Neural progenitor cell (in vitro differentiated cells): ENCODE results near the gene PCNX3. TPM values are rescaled to one million over a fixed set of nuclear protein-coding genes. Genes with fewer than 3 reads are reported as not detected.
A peak's percentile ranks its signal among the peaks of the same experiment; 100 is the strongest.
"Not testable (repeated sequence)": the region's sequence is repeated elsewhere in the genome, so short reads cannot be mapped to it uniquely, and the experiment has no call there.

Source experiments
- DNase-seq: peaks from one replicate; pipeline ENCODE4 v3.0.0-alpha.2; 2016; ENCODE audit warnings: low spot score
- H2AFZ ChIP-seq: fragments of 200-600 bp; sonication (generic); replicated peaks from 2 replicates; pipeline ENCODE4 v1.6.1; 2016; ENCODE audit warnings: antibody characterized with exemption
- H3F3A ChIP-seq: fragments of 200-600 bp; sonication (generic); 2 replicates; pipeline ENCODE4 v1.6.1; 2016; ENCODE audit warnings: antibody characterized with exemption, low read depth
- H3K27ac ChIP-seq: fragments of 200-600 bp; sonication (generic); 2 replicates; pipeline ENCODE4 v1.5.1; 2016; ENCODE audit warnings: mild to moderate bottlenecking
- H3K27me3 ChIP-seq: fragments of 200-600 bp; sonication (generic); 2 replicates; pipeline ENCODE4 v1.6.1; 2016; ENCODE audit warnings: mild to moderate bottlenecking, moderate library complexity
- H3K36me3 ChIP-seq: fragments of 200-600 bp; sonication (generic); 2 replicates; pipeline ENCODE4 v1.5.1; 2016
- H3K4me1 ChIP-seq: fragments of 200-600 bp; sonication (generic); 2 replicates; pipeline ENCODE4 v1.6.1; 2016; ENCODE audit warnings: mixed run types
- H3K4me2 ChIP-seq: fragments of 200-600 bp; sonication (generic); 2 replicates; pipeline ENCODE4 v1.6.1; 2016
- H3K4me3 ChIP-seq: fragments of 200-600 bp; sonication (generic); 2 replicates; pipeline ENCODE4 v1.5.1; 2016
- H3K79me2 ChIP-seq: fragments of 200-600 bp; sonication (generic); 2 replicates; pipeline ENCODE4 v1.6.1; 2016; ENCODE audit warnings: low read depth
- H3K9ac ChIP-seq: fragments of 200-600 bp; sonication (generic); 2 replicates; pipeline ENCODE4 v1.6.1; 2016
- H3K9me3 ChIP-seq: fragments of 200-600 bp; sonication (generic); 2 replicates; pipeline ENCODE4 v1.5.1; 2016; ENCODE audit warnings: low read depth
- H4K20me1 ChIP-seq: fragments of 200-600 bp; sonication (generic); 2 replicates; pipeline ENCODE4 v1.6.1; 2016; ENCODE audit warnings: low read depth
- H3K27ac Mint-ChIP-seq: 3 replicates; pipeline ENCODE4 v1.8.0; 2021; ENCODE audit warnings: mixed read lengths
- H3K27me3 Mint-ChIP-seq: 2 replicates; pipeline ENCODE4 v1.8.0; 2022; ENCODE audit warnings: low read depth, mild to moderate bottlenecking, inconsistent platforms, moderate library complexity, mixed read lengths; ENCODE audit not compliant: insufficient read depth
- H3K36me3 Mint-ChIP-seq: 3 replicates; pipeline ENCODE4 v1.8.0; 2021; ENCODE audit warnings: mixed read lengths
- H3K4me1 Mint-ChIP-seq: 3 replicates; pipeline ENCODE4 v1.8.0; 2021; ENCODE audit warnings: mixed read lengths
- H3K4me3 Mint-ChIP-seq: 3 replicates; pipeline ENCODE4 v1.8.0; 2021; ENCODE audit warnings: mild to moderate bottlenecking, moderate library complexity, mixed read lengths
- H3K9me3 Mint-ChIP-seq: 3 replicates; pipeline ENCODE4 v1.8.0; 2020; ENCODE audit warnings: mixed read lengths
- EZH2 ChIP-seq: fragments of 200-600 bp; sonication (generic); IDR thresholded peaks from 2 replicates; pipeline ENCODE4 v1.6.1; 2017; ENCODE audit warnings: antibody characterized with exemption, mild to moderate bottlenecking, moderate library complexity
- EZH2phosphoT487 ChIP-seq: fragments of 200-600 bp; sonication (generic); IDR thresholded peaks from 2 replicates; pipeline ENCODE4 v1.6.1; 2017; ENCODE audit warnings: antibody characterized with exemption
- total RNA-seq: library from RNA; depleted of rRNA; stranded (reverse); fragments of >200 nt; gene quantifications from 2 replicates; pipeline ENCODE4 v1.2.3, GENCODE V29; 2015; ENCODE audit warnings: low replicate concordance
- TF ChIP-seq, protein P1 (sequence below): fragments of 200-600 bp; sonication (generic); IDR thresholded peaks from 2 replicates; pipeline ENCODE4 v1.5.1; 2017; ENCODE audit warnings: antibody characterized with exemption, mild to moderate bottlenecking

Gene PCNX3
- total RNA-seq, 1 donor from 2014 or later = 6.6 TPM

- Histone ChIP-seq H3K36me3 (no peaks in the 10 kb centered on the region), H3F3A (peaks cover 24% of the 10 kb centered on the region), H2AFZ (no peak overlapping the region), H4K20me1 (peaks cover 6% of the 10 kb centered on the region), H3K4me1 (peaks cover 11% of the 10 kb centered on the region), H3K27me3 (no peaks in the 10 kb centered on the region), H3K4me3 (no peak overlapping the region), H3K4me2 (no peak overlapping the region), H3K9ac (no peak overlapping the region), H3K27ac (no peak overlapping the region), H3K79me2 (peaks cover 15% of the 10 kb centered on the region), H3K9me3 (no peaks in the 10 kb centered on the region)
- no peak overlapping the region for H3K27ac Mint-ChIP-seq
- no peak for DNase-seq
- H3K4me3 Mint-ChIP-seq = peak overlapping the region; percentile 57
- no peaks in the 10 kb centered on the region for H3K9me3 Mint-ChIP-seq
- peaks cover 42% of the 10 kb centered on the region for H3K36me3 Mint-ChIP-seq
- H3K4me1 Mint-ChIP-seq = peaks cover 19% of the 10 kb centered on the region
- peaks cover 3% of the 10 kb centered on the region for H3K27me3 Mint-ChIP-seq
- TF ChIP-seq EZH2 = no peak
- no peak for TF ChIP-seq EZH2phosphoT487
- TF ChIP-seq, protein P1, sequence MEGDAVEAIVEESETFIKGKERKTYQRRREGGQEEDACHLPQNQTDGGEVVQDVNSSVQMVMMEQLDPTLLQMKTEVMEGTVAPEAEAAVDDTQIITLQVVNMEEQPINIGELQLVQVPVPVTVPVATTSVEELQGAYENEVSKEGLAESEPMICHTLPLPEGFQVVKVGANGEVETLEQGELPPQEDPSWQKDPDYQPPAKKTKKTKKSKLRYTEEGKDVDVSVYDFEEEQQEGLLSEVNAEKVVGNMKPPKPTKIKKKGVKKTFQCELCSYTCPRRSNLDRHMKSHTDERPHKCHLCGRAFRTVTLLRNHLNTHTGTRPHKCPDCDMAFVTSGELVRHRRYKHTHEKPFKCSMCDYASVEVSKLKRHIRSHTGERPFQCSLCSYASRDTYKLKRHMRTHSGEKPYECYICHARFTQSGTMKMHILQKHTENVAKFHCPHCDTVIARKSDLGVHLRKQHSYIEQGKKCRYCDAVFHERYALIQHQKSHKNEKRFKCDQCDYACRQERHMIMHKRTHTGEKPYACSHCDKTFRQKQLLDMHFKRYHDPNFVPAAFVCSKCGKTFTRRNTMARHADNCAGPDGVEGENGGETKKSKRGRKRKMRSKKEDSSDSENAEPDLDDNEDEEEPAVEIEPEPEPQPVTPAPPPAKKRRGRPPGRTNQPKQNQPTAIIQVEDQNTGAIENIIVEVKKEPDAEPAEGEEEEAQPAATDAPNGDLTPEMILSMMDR = no peak
Observed at GRCh38 chr11:65657426-65657825, 41.9 kb downstream of the PCNX3 start.

DNA sequence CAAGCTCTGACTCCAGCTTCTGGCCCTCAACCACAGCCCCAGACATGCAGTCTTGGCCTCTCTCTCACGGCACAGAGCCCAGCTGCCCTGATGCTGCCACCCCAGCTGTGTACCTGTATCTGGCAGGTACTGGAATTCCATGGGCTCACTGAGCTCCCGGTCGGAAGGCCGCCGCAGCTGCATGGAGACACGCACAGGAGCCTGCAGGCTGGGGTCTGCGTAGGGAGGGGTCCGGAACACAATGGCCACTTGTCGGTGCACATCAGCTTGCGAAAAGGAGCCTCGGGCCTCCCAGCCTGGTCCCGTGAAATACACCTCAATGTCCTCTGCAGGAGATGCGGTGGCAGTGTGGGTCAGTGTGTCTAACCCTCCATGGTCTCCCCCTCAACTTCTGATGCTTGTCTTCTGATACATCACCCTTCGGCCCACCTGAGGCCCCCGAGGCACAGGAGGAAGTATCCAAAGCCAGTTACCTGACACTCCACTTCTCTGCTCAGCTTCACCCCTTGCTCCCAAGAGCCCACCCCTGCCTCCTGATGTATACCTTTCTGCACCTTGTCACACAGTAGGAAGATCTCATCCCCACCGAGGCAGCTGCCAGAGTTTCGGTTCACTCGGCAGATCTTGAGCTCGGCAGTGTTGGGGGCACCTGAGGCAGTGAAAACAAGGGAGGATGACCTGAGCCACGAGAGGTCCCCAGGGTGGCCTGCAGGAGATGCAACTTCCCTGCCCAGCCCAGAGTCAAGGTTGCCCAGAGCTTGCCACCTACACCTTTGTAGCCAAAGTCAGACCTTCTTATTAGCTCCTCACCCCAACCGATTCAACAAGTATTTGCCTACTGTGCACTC, 42.8 kb downstream of the PCNX3 start:
- Histone ChIP-seq H3K79me2 (peaks cover 17% of the 10 kb centered on the region), H2AFZ (no peak overlapping the region), H3K4me2 (no peak overlapping the region), H3F3A (peaks cover 19% of the 10 kb centered on the region), H3K27me3 (no peaks in the 10 kb centered on the region), H4K20me1 (peaks cover 6% of the 10 kb centered on the region), H3K4me1 (peaks cover 6% of the 10 kb centered on the region), H3K9me3 (no peaks in the 10 kb centered on the region), H3K4me3 (no peak overlapping the region), H3K27ac (no peak overlapping the region), H3K9ac (no peak overlapping the region), H3K36me3 (no peaks in the 10 kb centered on the region)
- Mint-ChIP-seq H3K27me3 (peaks cover 3% of the 10 kb centered on the region), H3K27ac (no peak overlapping the region), H3K36me3 (peaks cover 39% of the 10 kb centered on the region), H3K4me3 (no peak overlapping the region), H3K4me1 (peaks cover 11% of the 10 kb centered on the region), H3K9me3 (no peaks in the 10 kb centered on the region)
- no peak for TF ChIP-seq EZH2phosphoT487
- no peak for TF ChIP-seq EZH2
- TF ChIP-seq, protein P1 = no peak
- no peak for DNase-seq

GRCh38 chr11:65660038-65660437, 44.5 kb downstream of the PCNX3 start:
- H3K4me1 Mint-ChIP-seq = peaks cover 9% of the 10 kb centered on the region
- peak overlapping the region; percentile 23 for H3K4me3 Mint-ChIP-seq
- Histone ChIP-seq H3K9me3 (no peaks in the 10 kb centered on the region), H3K4me3 (no peak overlapping the region), H4K20me1 (peaks cover 6% of the 10 kb centered on the region), H3K4me2 (no peak overlapping the region), H2AFZ (no peak overlapping the region), H3K27ac (no peak overlapping the region), H3K36me3 (no peaks in the 10 kb centered on the region), H3F3A (peaks cover 21% of the 10 kb centered on the region), H3K27me3 (no peaks in the 10 kb centered on the region), H3K9ac (no peak overlapping the region), H3K79me2 (peaks cover 17% of the 10 kb centered on the region), H3K4me1 (peaks cover 11% of the 10 kb centered on the region)
- H3K27me3 Mint-ChIP-seq = peaks cover 5% of the 10 kb centered on the region
- H3K9me3 Mint-ChIP-seq = no peaks in the 10 kb centered on the region
- H3K36me3 Mint-ChIP-seq = peaks cover 35% of the 10 kb centered on the region
- TF ChIP-seq EZH2phosphoT487 (no peak), EZH2 (no peak)
- TF ChIP-seq, protein P1 = no peak
- DNase-seq = no peak
- no peak overlapping the region for H3K27ac Mint-ChIP-seq

- DNase-seq, H2AFZ ChIP-seq, H3K27ac ChIP-seq, H3K9me3 ChIP-seq, H3K27me3 ChIP-seq, H3K4me2 ChIP-seq, H3K4me3 ChIP-seq, H3K27me3 Mint-ChIP-seq, H3K4me1 Mint-ChIP-seq, H3K27ac Mint-ChIP-seq, H3K36me3 ChIP-seq, H4K20me1 ChIP-seq, H3K9ac ChIP-seq, H3K9me3 Mint-ChIP-seq: not testable (repeated sequence)
- Histone ChIP-seq H3K4me1 (peaks cover 11% of the 10 kb centered on the region), H3F3A (peaks cover 21% of the 10 kb centered on the region), H3K79me2 (peaks cover 17% of the 10 kb centered on the region)
- H3K4me3 Mint-ChIP-seq = peak overlapping the region; percentile 90
- peaks cover 30% of the 10 kb centered on the region for H3K36me3 Mint-ChIP-seq
Observed at GRCh38 chr11:65660908-65661307, 45.3 kb downstream of the PCNX3 start.
